IPS-NIHi7 (cell line): ENCODE results near the gene PTP4A1.

Experiments
- DNase-seq: peaks from one replicate; pipeline ENCODE4 v3.0.0; 2012; ENCODE audit warnings: mixed read lengths; ENCODE audit errors: extremely low spot score

PTP4A1 gene

GRCh38 chr6:63556369-63556768 lies 15.9 kb upstream of the PTP4A1 start:
- no peak for DNase-seq

- DNase-seq, result no peak
Observed at GRCh38 chr6:63558278-63558677, 14.0 kb upstream of the PTP4A1 start.

GRCh38 chr6:63560801-63561287 lies 11.4 kb upstream of the PTP4A1 start:
- DNase-seq, result no peak

- no peak for DNase-seq
Observed at GRCh38 chr6:63561288-63561687, 11.0 kb upstream of the PTP4A1 start.

DNA sequence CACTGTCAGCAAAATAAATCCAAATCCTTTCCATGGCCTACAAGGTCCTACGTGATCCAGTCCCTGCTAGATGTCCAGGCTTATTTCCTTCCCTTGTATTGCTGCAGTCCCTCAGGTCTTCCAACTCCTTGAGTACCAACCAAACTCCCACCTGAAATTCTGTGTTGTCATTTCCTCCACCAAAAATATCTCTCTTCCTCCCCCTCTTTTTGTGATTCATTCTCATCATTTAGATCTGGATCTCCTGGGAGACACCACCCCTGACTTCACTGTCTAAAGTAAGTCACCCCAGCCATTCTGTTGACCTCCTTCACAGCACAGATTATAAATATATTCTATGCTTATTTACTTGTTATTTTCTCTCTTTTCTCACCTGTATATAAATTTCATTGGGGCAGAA lies 9.0 kb upstream of the PTP4A1 start:
- no peak for DNase-seq

GRCh38 chr6:63565058-63565726 lies 7.1 kb upstream of the PTP4A1 start:
- no peak for DNase-seq

DNA sequence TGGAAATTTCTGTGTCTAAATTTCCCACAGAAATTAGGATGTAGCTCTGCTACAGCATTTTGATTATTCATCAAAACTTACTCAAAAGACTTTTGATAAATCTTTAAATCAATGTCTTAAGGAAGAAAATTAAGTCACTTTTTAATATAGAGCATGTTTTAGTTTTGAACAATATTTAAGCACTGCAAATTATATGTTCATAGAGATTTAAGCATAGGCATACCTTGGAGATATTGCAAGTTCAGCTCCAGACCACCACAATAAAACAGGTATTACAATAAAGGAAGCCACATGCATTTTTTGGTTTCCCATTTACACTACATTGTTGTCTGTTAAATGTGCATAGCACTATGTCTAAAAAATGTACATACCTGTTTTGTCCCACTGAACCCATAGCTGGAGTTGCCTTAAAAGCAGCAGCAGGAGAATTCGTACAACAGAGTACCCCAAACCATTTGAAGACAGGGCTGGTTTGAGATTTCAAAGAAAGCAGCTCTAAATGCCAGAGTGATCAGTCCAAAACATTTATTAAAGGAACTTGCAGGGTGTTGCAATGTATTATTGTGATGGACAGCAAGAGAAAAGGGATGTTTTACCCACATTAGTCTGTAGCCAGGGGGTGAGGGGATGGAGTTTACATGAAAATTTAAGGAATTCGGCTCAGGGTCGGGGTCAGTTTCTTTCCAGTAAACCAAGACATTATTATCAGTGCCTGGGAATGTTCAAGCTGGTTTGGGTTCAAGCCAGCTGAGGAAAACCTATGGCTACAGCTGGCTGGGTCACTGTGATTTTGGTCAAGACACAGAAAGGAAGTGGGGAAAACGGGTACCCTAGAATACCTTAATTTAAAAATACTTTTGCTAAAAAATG lies 6.3 kb upstream of the PTP4A1 start:
- DNase-seq, result no peak

DNA sequence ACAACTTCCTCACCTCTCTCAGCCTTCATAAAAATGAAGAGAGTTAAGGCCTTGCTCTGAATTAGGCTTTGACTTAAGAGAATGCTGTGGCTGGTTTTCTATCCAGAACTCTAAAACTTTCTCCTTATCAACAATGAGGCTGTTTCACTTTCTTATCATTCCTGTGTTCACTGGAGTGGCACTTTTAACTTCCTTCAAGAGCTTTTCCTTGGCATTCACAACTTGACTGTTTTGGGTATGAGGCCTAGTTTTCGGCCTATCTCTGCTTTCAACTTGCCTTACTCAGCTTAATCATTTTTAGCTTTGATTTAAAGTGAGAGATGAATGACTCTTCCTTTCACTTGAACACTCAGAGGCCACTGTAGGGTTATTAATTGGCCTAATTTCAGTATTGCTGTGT lies 4.3 kb upstream of the PTP4A1 start:
- DNase-seq, result no peak

- peak; percentile 15 for DNase-seq
Observed at GRCh38 chr6:63571361-63572043, 778 bp upstream of the PTP4A1 start.

- no peak for DNase-seq
Observed at GRCh38 chr6:63572747-63573075, 431 bp downstream of the PTP4A1 start.

GRCh38 chr6:63573076-63573898 lies 1.0 kb downstream of the PTP4A1 start:
- DNase-seq, result peak; percentile 69

DNA sequence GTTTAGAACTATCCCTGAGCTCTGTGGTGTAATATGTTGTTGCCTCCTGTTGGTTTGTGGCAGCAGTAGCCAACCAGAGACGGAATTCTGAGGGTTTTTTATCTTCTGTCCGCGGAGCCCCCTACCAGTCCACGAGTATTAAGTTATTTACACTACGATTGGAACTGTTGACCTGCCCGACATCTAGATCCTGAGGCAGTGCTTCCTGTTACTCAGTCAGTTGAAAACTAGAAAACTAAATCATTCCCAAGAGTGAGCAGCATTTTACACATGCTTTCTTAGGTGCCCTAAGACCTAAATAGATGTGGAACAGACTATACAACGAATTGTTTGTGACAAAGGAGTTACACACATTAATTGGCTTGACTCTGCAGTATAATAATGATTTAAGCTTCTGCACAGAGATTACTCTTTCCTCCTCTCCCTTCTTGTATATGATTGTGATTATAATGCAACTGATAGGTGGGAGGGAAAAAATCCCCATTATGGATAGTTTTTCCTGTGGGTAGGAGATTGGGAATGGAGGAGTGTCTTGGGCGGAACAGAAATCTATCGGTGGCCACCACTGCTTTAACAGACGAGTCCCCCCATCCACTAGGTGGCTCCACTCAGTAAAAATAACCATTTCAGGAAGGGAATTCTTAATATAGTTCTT lies 1.7 kb downstream of the PTP4A1 start:
- peak; percentile 44 for DNase-seq

GRCh38 chr6:63574554-63574900 lies 2.2 kb downstream of the PTP4A1 start:
- DNase-seq, result no peak

DNA sequence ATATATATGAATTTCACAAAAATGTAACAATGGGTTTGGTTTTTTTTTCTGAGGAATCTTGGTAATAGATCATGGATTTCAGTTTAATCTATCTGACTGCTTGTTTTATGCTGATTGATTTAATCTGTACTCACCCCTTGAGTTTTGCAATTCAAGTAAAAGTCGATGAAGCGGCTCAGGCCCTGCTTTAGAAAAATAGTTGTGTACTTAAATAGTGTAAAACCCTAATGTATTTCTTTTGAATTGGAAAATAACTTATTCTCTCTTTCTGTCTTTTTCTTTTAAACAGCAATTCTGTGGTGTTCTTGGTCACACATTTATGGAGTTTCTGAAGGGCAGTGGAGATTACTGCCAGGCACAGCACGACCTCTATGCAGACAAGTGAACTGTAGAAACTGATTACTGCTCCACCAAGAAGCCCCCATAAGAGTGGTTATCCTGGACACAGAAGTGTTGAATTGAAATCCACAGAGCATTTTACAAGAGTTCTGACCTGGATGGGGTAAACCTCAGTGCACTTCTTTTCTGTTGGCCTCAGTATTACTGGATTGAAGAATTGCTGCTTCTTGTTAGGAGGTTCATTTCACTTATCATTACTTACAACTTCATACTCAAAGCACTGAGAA lies 4.0 kb downstream of the PTP4A1 start:
- no peak for DNase-seq

DNA sequence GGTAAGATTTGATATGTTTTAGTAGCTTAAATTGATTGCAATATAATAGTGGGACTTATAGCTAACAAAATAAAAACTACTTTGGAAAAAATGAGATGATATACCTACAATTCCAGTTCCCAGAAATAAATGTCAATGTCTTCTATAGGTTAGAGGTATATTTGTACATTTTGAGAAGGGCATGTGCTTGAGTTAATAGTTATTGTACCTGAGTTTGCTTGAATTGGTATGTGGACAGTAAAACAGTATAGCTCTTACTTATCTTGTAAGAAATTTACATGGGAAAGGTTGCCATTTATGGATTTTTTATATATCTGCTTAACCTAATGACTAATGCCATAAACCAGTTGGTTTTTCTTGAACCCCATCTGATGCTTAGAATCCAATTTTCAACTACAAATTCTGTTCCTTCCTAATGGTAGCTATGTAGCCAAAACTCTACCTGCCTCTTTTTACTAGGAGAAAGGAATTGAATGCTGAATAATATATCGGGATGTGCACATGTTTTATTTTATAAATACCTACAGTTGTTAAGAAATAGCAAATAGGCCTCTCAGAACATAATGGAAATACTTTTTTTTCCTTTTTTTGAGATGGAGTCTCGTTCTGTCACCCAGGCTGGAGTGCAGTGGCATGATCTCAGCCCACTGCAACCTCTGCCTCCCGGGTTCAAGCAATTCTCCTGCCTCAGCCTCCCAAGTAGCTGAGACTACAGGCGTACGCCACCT lies 4.9 kb downstream of the PTP4A1 start:
- no peak for DNase-seq

- no peak for DNase-seq
Observed at GRCh38 chr6:63578757-63579156, 6.5 kb downstream of the PTP4A1 start.

DNA sequence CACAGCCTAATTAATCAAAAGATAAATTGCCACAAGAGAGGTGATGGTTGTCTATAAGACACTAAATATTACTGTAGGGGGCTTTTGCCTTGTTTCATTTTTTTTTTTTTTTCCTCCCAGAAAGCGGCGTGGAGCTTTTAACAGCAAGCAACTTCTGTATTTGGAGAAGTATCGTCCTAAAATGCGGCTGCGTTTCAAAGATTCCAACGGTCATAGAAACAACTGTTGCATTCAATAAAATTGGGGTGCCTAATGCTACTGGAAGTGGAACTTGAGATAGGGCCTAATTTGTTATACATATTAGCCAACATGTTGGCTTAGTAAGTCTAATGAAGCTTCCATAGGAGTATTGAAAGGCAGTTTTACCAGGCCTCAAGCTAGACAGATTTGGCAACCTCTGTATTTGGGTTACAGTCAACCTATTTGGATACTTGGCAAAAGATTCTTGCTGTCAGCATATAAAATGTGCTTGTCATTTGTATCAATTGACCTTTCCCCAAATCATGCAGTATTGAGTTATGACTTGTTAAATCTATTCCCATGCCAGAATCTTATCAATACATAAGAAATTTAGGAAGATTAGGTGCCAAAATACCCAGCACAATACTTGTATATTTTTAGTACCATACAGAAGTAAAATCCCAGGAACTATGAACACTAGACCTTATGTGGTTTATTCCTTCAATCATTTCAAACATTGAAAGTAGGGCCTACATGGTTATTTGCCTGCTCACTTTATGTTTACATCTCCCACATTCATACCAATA lies 7.8 kb downstream of the PTP4A1 start:
- DNase-seq, result no peak

GRCh38 chr6:63580704-63580961 lies 8.4 kb downstream of the PTP4A1 start:
- no peak for DNase-seq

- DNase-seq, result no peak
Observed at GRCh38 chr6:63581355-63582013, 9.2 kb downstream of the PTP4A1 start.
